Motor neuron (in vitro differentiated cells): ENCODE results near the gene VPS18. TPM values are rescaled to one million over a fixed set of nuclear protein-coding genes. Genes with fewer than 3 reads are reported as not detected.

Source experiments
- total RNA-seq, 8 experiments: library from RNA; unstranded; fragments of 300-600 nt; gene quantifications; 2 replicates each; pipeline versions ENCODE4 v1.2.3 to v1.2.4, GENCODE V29; 2022

The VPS18 gene
- total RNA-seq, 8 experiments from 2014 or later: 12.9 to 24.9 (median 19.3) TPM

Other genes with a start within 250 kb of the VPS18 start
- 1 to 10 TPM in 3 of 8 experiments, under 1 TPM in 5; 0.46 to 9.0 (median 0.76) TPM for gene RAD51, start 199.3 kb upstream of the VPS18 start, total RNA-seq
- gene RMDN3, start 139.2 kb upstream of the VPS18 start, total RNA-seq: 10 to 100 TPM; 17.6 to 29.3 (median 23.9) TPM
- gene GCHFR, start 130.4 kb upstream of the VPS18 start, total RNA-seq: 10 to 100 TPM in 1 of 8 experiments, 1 to 10 TPM in 7; 1.5 to 26.2 (median 6.2) TPM
- 1 to 10 TPM; 1.3 to 4.9 (median 1.7) TPM for gene C15orf62, start 124.5 kb upstream of the VPS18 start, total RNA-seq
- gene ZFYVE19, start 87.4 kb upstream of the VPS18 start, total RNA-seq: 10 to 100 TPM in 6 of 8 experiments, 1 to 10 TPM in 2; 9.4 to 21.2 (median 12.8) TPM
- 10 to 100 TPM; 20.3 to 52.5 (median 34.0) TPM for gene DNAJC17, start 87.0 kb upstream of the VPS18 start, total RNA-seq
- gene PPP1R14D, start 65.7 kb upstream of the VPS18 start, total RNA-seq: not detected
- gene SPINT1, start 50.4 kb upstream of the VPS18 start, total RNA-seq: 1 to 10 TPM in 2 of 8 experiments, under 1 TPM in 6; 0.09 to 1.9 (median 0.37) TPM
- 1 to 10 TPM in 3 of 8 experiments, under 1 TPM in 5; 0.46 to 1.7 (median 0.83) TPM for gene RHOV, start 20.2 kb upstream of the VPS18 start, total RNA-seq
- gene DLL4, start 34.9 kb downstream of the VPS18 start, total RNA-seq: 10 to 100 TPM in 2 of 8 experiments, 1 to 10 TPM in 3, under 1 TPM in 3; 0.40 to 20.2 (median 3.0) TPM
- gene CHAC1, start 59.0 kb downstream of the VPS18 start, total RNA-seq: 10 to 100 TPM in 5 of 8 experiments, 1 to 10 TPM in 3; 2.7 to 70.3 (median 21.4) TPM
- 10 to 100 TPM in 7 of 8 experiments, 1 to 10 TPM in 1; 8.0 to 25.8 (median 11.9) TPM for gene INO80, start 221.8 kb downstream of the VPS18 start, total RNA-seq